Caco-2 (cell line): ENCODE measurements around the gene CDH16. TPM values are rescaled to one million over a fixed set of nuclear protein-coding genes. Genes with fewer than 3 reads are reported as not detected.

Source experiments
- BruUV-seq: library from RNA; stranded (reverse); fragments of 400-500 nt; replicated peaks from 2 replicates; lab custom pipeline; 2021; lab: Mats Ljungman, UMichigan
- CTCF ChIA-PET: fragments of 300-600 bp; sonication (Branson Sonifier 250); formaldehyde crosslinking; loops from one replicate; lab custom pipeline; 2022; ENCODE audit warnings: antibody characterized with exemption; lab: Charles Lee
- POLR2A ChIA-PET: fragments of 300-600 bp; sonication (Branson Sonifier 250); formaldehyde crosslinking; loops from one replicate; lab custom pipeline; 2022; ENCODE audit warnings: antibody characterized with exemption; lab: Charles Lee
- DNase-seq, 2 experiments: peaks; one replicate each; pipeline versions ENCODE4 v3.0.0 to v3.0.0-alpha.2; 2020 to 2022
- H3K27me3 ChIP-seq: replicated peaks from 2 replicates; pipeline ENCODE4 v1.6.0; 2011; ENCODE audit warnings: low read length; ENCODE audit not compliant: control insufficient read depth, insufficient read depth
- H3K36me3 ChIP-seq: 2 replicates; pipeline ENCODE4 v1.5.1; 2011; ENCODE audit warnings: low read length; ENCODE audit not compliant: control insufficient read depth, insufficient read depth
- H3K4me1 ChIP-seq: fragments of 250-450 bp; sonication (Bioruptor Pico); 2 replicates; pipeline ENCODE4 v1.5.1; 2020; ENCODE audit warnings: mild to moderate bottlenecking
- H3K4me3 ChIP-seq: 2 replicates; pipeline ENCODE4 v1.5.1; 2011; ENCODE audit warnings: low read depth, mild to moderate bottlenecking, control low read depth, low read length
- H3K9me3 ChIP-seq: fragments of 250-450 bp; sonication (Bioruptor Pico); 2 replicates; pipeline ENCODE4 v1.5.1; 2020; ENCODE audit warnings: mild to moderate bottlenecking, moderate library complexity
- H3K27ac Mint-ChIP-seq: one replicate; pipeline ENCODE4 v1.8.0; 2022; ENCODE audit warnings: mixed read lengths; ENCODE audit not compliant: unreplicated experiment
- H3K27me3 Mint-ChIP-seq: one replicate; pipeline ENCODE4 v1.8.0; 2022; ENCODE audit warnings: mixed read lengths; ENCODE audit not compliant: insufficient read depth, unreplicated experiment
- H3K36me3 Mint-ChIP-seq: one replicate; pipeline ENCODE4 v1.8.0; 2022; ENCODE audit warnings: mild to moderate bottlenecking, mixed read lengths; ENCODE audit not compliant: insufficient read depth, unreplicated experiment
- H3K4me1 Mint-ChIP-seq: one replicate; pipeline ENCODE4 v1.8.0; 2022; ENCODE audit warnings: low read depth, mixed read lengths; ENCODE audit not compliant: unreplicated experiment
- H3K4me3 Mint-ChIP-seq: one replicate; pipeline ENCODE4 v1.8.0; 2022; ENCODE audit warnings: mild to moderate bottlenecking, moderate library complexity, mixed read lengths; ENCODE audit not compliant: unreplicated experiment
- H3K9me3 Mint-ChIP-seq: one replicate; pipeline ENCODE4 v1.8.0; 2022; ENCODE audit warnings: mixed read lengths; ENCODE audit not compliant: unreplicated experiment
- CTCF ChIP-seq, 2 experiments: fragments of 200-600 bp in 1 of 2; IDR thresholded peaks; 1 replicate in 1 of 2; 2 replicates in 1 of 2; pipeline versions ENCODE4 v1.5.1 to v1.8.0; 2011 to 2022; ENCODE audit warnings: antibody characterized with exemption in 1 of 2, control low read depth in 1 of 2, inconsistent platforms in 1 of 2, low read depth in 1 of 2, low read length in 1 of 2, mild to moderate bottlenecking in 1 of 2, moderate library complexity in 1 of 2; ENCODE audit not compliant: insufficient read depth in 1 of 2, severe bottlenecking in 1 of 2, unreplicated experiment in 1 of 2
- intact Hi-C: fragments of 100-400 bp; cut with micrococcal nuclease; formaldehyde crosslinking; loops from one replicate; pipeline ENCODE4 v1.10.0; 2022; ENCODE audit not compliant: unreplicated experiment
- total RNA-seq: library from RNA; stranded (reverse); gene quantifications from 2 replicates; pipeline ENCODE4 v1.2.3, GENCODE V29; 2022

Gene CDH16
- total RNA-seq, 1 experiment from 2014 or later, result 0.48 TPM

DNA sequence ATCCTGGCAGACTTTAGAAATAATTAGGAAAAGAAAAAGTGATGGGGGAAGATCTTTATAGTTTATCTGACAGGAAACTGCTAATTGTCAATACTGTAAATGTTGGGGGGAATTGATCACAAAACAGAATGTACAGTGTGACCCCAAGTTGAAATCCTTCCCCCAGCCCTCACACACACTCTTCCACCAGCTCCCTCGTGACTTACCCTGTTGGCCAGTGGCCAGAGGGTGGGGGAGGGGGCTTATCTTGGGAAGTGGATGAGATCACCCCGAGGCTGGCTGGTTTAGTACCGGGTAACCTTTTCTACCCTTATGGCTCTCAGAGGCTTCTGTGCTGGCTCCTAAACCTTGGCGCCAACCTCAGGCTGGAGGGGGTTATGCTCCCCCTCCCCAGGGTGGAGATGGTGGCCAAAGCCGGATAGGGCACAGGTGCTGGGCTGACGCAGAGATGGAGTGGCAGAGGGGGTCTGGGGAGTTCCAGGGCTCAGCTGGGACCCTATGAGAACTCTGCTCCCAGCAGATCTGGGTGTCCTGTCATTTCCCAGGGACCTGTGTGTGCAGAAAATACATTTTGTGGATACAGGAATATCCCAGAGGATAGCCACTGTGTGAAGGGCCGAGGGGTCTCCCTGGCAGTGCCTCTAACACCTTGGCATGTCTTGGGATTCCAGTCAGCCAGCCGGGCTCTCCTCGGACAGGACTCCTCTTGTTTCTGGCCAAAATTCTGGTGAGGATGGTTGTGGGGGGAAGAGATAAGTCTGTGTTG is 18.6 kb downstream of the CDH16 start:
- no peak overlapping the region for H3K4me3 Mint-ChIP-seq
- H3K27me3 ChIP-seq, result no peaks in the 10 kb centered on the region
- H3K4me1 ChIP-seq, result peaks cover 68% of the 10 kb centered on the region
- no TSS peak for BruUV-seq
- no peak for TF ChIP-seq CTCF (IDR thresholded peaks at IDR 0.05; ENCODE audit: insufficient read depth in 1 of 2, low read depth in 1 of 2, low read length in 1 of 2, severe bottlenecking in 1 of 2, unreplicated experiment in 1 of 2)
- H3K4me1 Mint-ChIP-seq, result peaks cover 38% of the 10 kb centered on the region
- intact Hi-C loops, result no loop called here
- H3K9me3 ChIP-seq, result no peaks in the 10 kb centered on the region
- no peaks in the 10 kb centered on the region for H3K36me3 Mint-ChIP-seq
- H3K27ac Mint-ChIP-seq, result peak overlapping the region; percentile 69
- no peaks in the 10 kb centered on the region for H3K36me3 ChIP-seq
- ChIA-PET POLR2A (interaction anchor here (0.5 kb wide), 1 partner anchor 42 kb away, joined by 3 read pairs; no protein-coding TSS in a partner anchor), CTCF (interaction anchor here (0.6 kb wide), 2 partner anchors 32 to 47 kb away, joined by 3 to 9 read pairs; no protein-coding TSS in a partner anchor)
- H3K4me3 ChIP-seq, result no peak overlapping the region
- no peaks in the 10 kb centered on the region for H3K27me3 Mint-ChIP-seq
- H3K9me3 Mint-ChIP-seq, result no peaks in the 10 kb centered on the region
- peak; percentile 75 to 84 for DNase-seq

GRCh38 chr16:66899310-66899944 is 19.3 kb downstream of the CDH16 start:
- no peak overlapping the region for H3K4me3 ChIP-seq
- no TSS peak for BruUV-seq

More at GRCh38 chr16:66899310-66899944, 19.3 kb downstream of the CDH16 start:
- Mint-ChIP-seq H3K27me3 (no peaks in the 10 kb centered on the region), H3K4me1 (peaks cover 33% of the 10 kb centered on the region), H3K36me3 (no peaks in the 10 kb centered on the region), H3K9me3 (no peaks in the 10 kb centered on the region), H3K4me3 (no peak overlapping the region), H3K27ac (peak overlapping the region; percentile 69)
- DNase-seq, result no peak
- POLR2A ChIA-PET, result interaction anchor here (0.5 kb wide), 1 partner anchor 43 kb away, joined by 3 read pairs; no protein-coding TSS in a partner anchor
- H3K4me1 ChIP-seq, result peaks cover 61% of the 10 kb centered on the region
- intact Hi-C loops, result no loop called here
- CTCF ChIA-PET, result interaction anchor here (0.6 kb wide), 1 partner anchor 31 kb away, joined by 9 read pairs; no protein-coding TSS in a partner anchor
- TF ChIP-seq CTCF (IDR thresholded peaks at IDR 0.05; ENCODE audit: insufficient read depth in 1 of 2, low read depth in 1 of 2, low read length in 1 of 2, severe bottlenecking in 1 of 2, unreplicated experiment in 1 of 2), result no peak
- no peaks in the 10 kb centered on the region for H3K36me3 ChIP-seq
- H3K27me3 ChIP-seq, result no peaks in the 10 kb centered on the region
- H3K9me3 ChIP-seq, result no peaks in the 10 kb centered on the region
